Naive thymus-derived CD4-positive, alpha-beta T cell (primary cell): ENCODE data around the gene AP3B1. TPM values are rescaled to one million over a fixed set of nuclear protein-coding genes. Genes with fewer than 3 reads are reported as not detected.

Source experiments
- ATAC-seq: fragments of 150-1000 bp; cut with Tn5 transposase; 2 replicates; pipeline ENCODE4 v1.10.0; 2021; ENCODE audit warnings: mild to moderate bottlenecking, moderate library complexity
- CTCF ChIA-PET: fragments of 350-600 bp; sonication (Branson Sonifier 250); formaldehyde crosslinking; loops from one replicate; lab custom pipeline; 2021; ENCODE audit warnings: antibody characterized with exemption; lab: Charles Lee
- POLR2A ChIA-PET: fragments of 350-600 bp; sonication (Branson Sonifier 250); formaldehyde crosslinking; loops from one replicate; lab custom pipeline; 2021; ENCODE audit warnings: antibody characterized with exemption, inconsistent platforms; lab: Charles Lee
- DNase-seq, 9 donors: peaks; one replicate each; pipeline versions ENCODE4 v3.0.0 to v3.0.0-alpha.2; 2020 to 2022; ENCODE audit warnings: mixed read lengths in 1 of 9
- H3K27ac ChIP-seq: one replicate; pipeline ENCODE4 v1.7.0; 2013; ENCODE audit warnings: mild to moderate bottlenecking, low read depth, low read length, moderate library complexity
- H3K27me3 ChIP-seq, 2 donors: one replicate each; pipeline ENCODE4 v1.7.0; 2013; ENCODE audit warnings: low read length in 2 of 2, mild to moderate bottlenecking in 2 of 2, moderate library complexity in 2 of 2; ENCODE audit not compliant: control insufficient read depth in 2 of 2, insufficient read depth in 2 of 2
- H3K36me3 ChIP-seq, 3 experiments: 1 replicate in 2 of 3; 2 replicates in 1 of 3; pipeline ENCODE4 v1.7.0; 2013; ENCODE audit warnings: low read length in 3 of 3, mild to moderate bottlenecking in 3 of 3, moderate library complexity in 1 of 3; ENCODE audit not compliant: insufficient read depth in 3 of 3, control insufficient read depth in 2 of 3
- H3K4me1 ChIP-seq, 2 donors: one replicate each; pipeline ENCODE4 v1.7.0; 2013; ENCODE audit warnings: low read length in 2 of 2, mild to moderate bottlenecking in 2 of 2, moderate library complexity in 1 of 2; ENCODE audit not compliant: control insufficient read depth in 2 of 2, insufficient read depth in 2 of 2
- H3K4me3 ChIP-seq: 2 replicates; pipeline ENCODE4 v1.7.0; 2013; ENCODE audit warnings: mild to moderate bottlenecking, low read length
- H3K9me3 ChIP-seq, 3 experiments: 1 replicate in 2 of 3; 2 replicates in 1 of 3; pipeline ENCODE4 v1.7.0; 2013; ENCODE audit warnings: low read length in 3 of 3; ENCODE audit not compliant: control insufficient read depth in 2 of 3
- H3K27ac Mint-ChIP-seq, 9 donors: one replicate each; pipeline ENCODE4 v1.8.0; 2020 to 2022; ENCODE audit warnings: mixed read lengths in 9 of 9, mild to moderate bottlenecking in 8 of 9, moderate library complexity in 5 of 9, inconsistent platforms in 2 of 9
- H3K27me3 Mint-ChIP-seq, 5 donors: one replicate each; pipeline ENCODE4 v1.8.0; 2021 to 2022; ENCODE audit warnings: mixed read lengths in 5 of 5, mild to moderate bottlenecking in 1 of 5
- H3K36me3 Mint-ChIP-seq, 5 donors: one replicate each; pipeline ENCODE4 v1.8.0; 2020 to 2022; ENCODE audit warnings: mixed read lengths in 5 of 5, mild to moderate bottlenecking in 3 of 5, inconsistent platforms in 1 of 5
- H3K4me1 Mint-ChIP-seq, 7 donors: one replicate each; pipeline ENCODE4 v1.8.0; 2020 to 2022; ENCODE audit warnings: mixed read lengths in 7 of 7, mild to moderate bottlenecking in 3 of 7, inconsistent platforms in 1 of 7
- H3K4me3 Mint-ChIP-seq, 10 donors: one replicate each; pipeline ENCODE4 v1.8.0; 2020 to 2022; ENCODE audit warnings: mild to moderate bottlenecking in 10 of 10, mixed read lengths in 10 of 10, moderate library complexity in 6 of 10, inconsistent platforms in 2 of 10
- H3K9me3 Mint-ChIP-seq, 11 donors: one replicate each; pipeline ENCODE4 v1.8.0; 2020 to 2022; ENCODE audit warnings: mixed read lengths in 11 of 11, mild to moderate bottlenecking in 4 of 11, inconsistent platforms in 1 of 11, moderate library complexity in 1 of 11
- intact Hi-C, 2 donors: fragments of 100-400 bp; cut with micrococcal nuclease; formaldehyde crosslinking; loops; one replicate each; pipeline ENCODE4 v1.15.1; 2023
- polyA plus RNA-seq, 2 donors: library from polyadenylated mRNA; unstranded; fragments of 300-500 nt; fragmentation: Illumina TruSeq; gene quantifications; one replicate each; pipeline ENCODE4 v1.2.3, GENCODE V29; 2021
- total RNA-seq, 6 experiments: library from RNA in 5 of 6; stranded (reverse) in 5 of 6; gene quantifications; 1 replicate in 5 of 6; 2 replicates in 1 of 6; pipeline ENCODE4 v1.2.3 and lab custom pipeline; 2021 to 2026

AP3B1 gene
- total and polyA plus RNA-seq, 7 experiments from 2014 or later: 28.3 to 45.0 (median 32.8) TPM

GRCh38 chr5:78005021-78005785, 289.3 kb downstream of the AP3B1 start:
- intact Hi-C loops: no loop called here
- Histone ChIP-seq H3K36me3 (peaks cover 0 to 9% (median 0%) of the 10 kb centered on the region in 3 experiments), H3K4me1 (no peaks in the 10 kb centered on the region), H3K27ac (no peak overlapping the region), H3K4me3 (no peak overlapping the region), H3K27me3 (no peaks in the 10 kb centered on the region), H3K9me3 (no peaks in the 10 kb centered on the region)
- ChIA-PET CTCF (no interaction called here), POLR2A (no interaction called here)
- no peak for ATAC-seq
- Mint-ChIP-seq H3K9me3 (no peaks in the 10 kb centered on the region), H3K36me3 (peaks cover 0 to 27% (median 14%) of the 10 kb centered on the region in 5 donors), H3K27ac (no peak overlapping the region), H3K27me3 (no peaks in the 10 kb centered on the region), H3K4me3 (no peak overlapping the region), H3K4me1 (peaks cover 0 to 2% (median 0%) of the 10 kb centered on the region in 7 donors)
- DNase-seq: no peak

DNA sequence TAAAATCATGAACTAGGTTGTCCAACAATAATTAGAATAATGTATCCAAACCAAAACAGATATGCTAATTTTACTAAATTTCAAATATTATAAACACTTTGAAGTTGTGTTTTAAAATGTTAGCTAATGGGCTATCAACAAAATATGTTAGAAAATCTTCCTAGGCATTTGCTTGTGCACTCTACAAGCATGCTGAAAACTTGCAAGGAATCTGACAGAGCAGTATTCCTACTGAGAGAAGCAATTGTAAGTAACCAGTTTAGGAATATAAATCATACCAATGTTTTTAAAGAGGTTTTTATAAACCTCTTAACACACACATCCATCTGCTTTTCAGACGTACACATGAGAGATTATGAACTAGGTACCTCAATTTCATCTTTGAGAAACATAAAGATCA, 289.9 kb downstream of the AP3B1 start:
- Histone ChIP-seq H3K27me3 (no peaks in the 10 kb centered on the region), H3K4me1 (no peaks in the 10 kb centered on the region), H3K4me3 (no peak overlapping the region), H3K36me3 (peaks cover 0 to 9% (median 0%) of the 10 kb centered on the region in 3 experiments), H3K9me3 (no peaks in the 10 kb centered on the region), H3K27ac (no peak overlapping the region)
- CTCF ChIA-PET: no interaction called here
- POLR2A ChIA-PET: no interaction called here
- H3K4me1 Mint-ChIP-seq: peaks cover 0 to 2% (median 0%) of the 10 kb centered on the region in 7 donors
- peaks cover 0 to 30% (median 17%) of the 10 kb centered on the region in 5 donors for H3K36me3 Mint-ChIP-seq
- ATAC-seq (no peak), DNase-seq (no peak)
- no peaks in the 10 kb centered on the region for H3K9me3 Mint-ChIP-seq
- H3K4me3 Mint-ChIP-seq: no peak overlapping the region
- no peak overlapping the region for H3K27ac Mint-ChIP-seq
- no peaks in the 10 kb centered on the region for H3K27me3 Mint-ChIP-seq
- intact Hi-C loops: no loop called here

DNA sequence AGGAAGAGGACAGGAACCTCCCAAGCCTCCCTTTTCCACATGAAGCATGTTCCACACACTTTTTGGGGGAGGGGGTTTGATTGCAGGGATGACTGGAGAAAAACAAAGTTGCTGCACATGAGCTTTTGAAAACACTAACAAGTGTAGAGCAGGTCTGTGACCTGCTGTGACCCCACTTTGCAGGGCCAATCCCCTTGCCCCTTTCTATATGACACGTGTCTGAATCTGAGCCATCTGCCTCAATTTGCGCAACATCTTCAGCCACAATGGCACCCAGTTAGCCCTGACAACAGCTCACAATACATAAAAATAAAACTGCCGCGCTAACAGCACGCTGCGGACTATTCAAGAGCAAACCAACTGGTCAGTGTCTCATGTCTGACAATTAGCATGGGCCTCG, 290.6 kb downstream of the AP3B1 start:
- Histone ChIP-seq H3K9me3 (no peaks in the 10 kb centered on the region), H3K27ac (no peak overlapping the region), H3K36me3 (peaks cover 0 to 13% (median 0%) of the 10 kb centered on the region in 3 experiments), H3K27me3 (no peaks in the 10 kb centered on the region), H3K4me1 (no peaks in the 10 kb centered on the region), H3K4me3 (no peak overlapping the region)
- Mint-ChIP-seq H3K9me3 (no peaks in the 10 kb centered on the region), H3K27ac (no peak overlapping the region), H3K4me1 (peaks cover 0 to 2% (median 0%) of the 10 kb centered on the region in 7 donors), H3K4me3 (no peak overlapping the region), H3K36me3 (peaks cover 5 to 36% (median 24%) of the 10 kb centered on the region in 5 donors), H3K27me3 (no peaks in the 10 kb centered on the region)
- POLR2A ChIA-PET: no interaction called here
- intact Hi-C loops: no loop called here
- ATAC-seq: no peak
- no peak for DNase-seq
- CTCF ChIA-PET: no interaction called here

- no peak overlapping the region for H3K4me3 Mint-ChIP-seq
- no peak overlapping the region for H3K27ac Mint-ChIP-seq
- Histone ChIP-seq H3K27me3 (no peaks in the 10 kb centered on the region), H3K9me3 (no peaks in the 10 kb centered on the region), H3K4me3 (no peak overlapping the region), H3K36me3 (peaks cover 0 to 13% (median 0%) of the 10 kb centered on the region in 3 experiments), H3K4me1 (no peaks in the 10 kb centered on the region), H3K27ac (no peak overlapping the region)
- ATAC-seq (no peak), DNase-seq (no peak)
- peaks cover 0 to 2% (median 0%) of the 10 kb centered on the region in 7 donors for H3K4me1 Mint-ChIP-seq
- ChIA-PET CTCF (no interaction called here), POLR2A (no interaction called here)
- no peaks in the 10 kb centered on the region for H3K27me3 Mint-ChIP-seq
- H3K9me3 Mint-ChIP-seq: no peaks in the 10 kb centered on the region
- peaks cover 6 to 41% (median 28%) of the 10 kb centered on the region in 5 donors for H3K36me3 Mint-ChIP-seq
- intact Hi-C loops: no loop called here
Observed at GRCh38 chr5:78003450-78003849, 291.0 kb downstream of the AP3B1 start.

- no peaks in the 10 kb centered on the region for H3K9me3 Mint-ChIP-seq
- Histone ChIP-seq H3K4me3 (no peak overlapping the region), H3K9me3 (no peaks in the 10 kb centered on the region), H3K4me1 (no peaks in the 10 kb centered on the region), H3K36me3 (peaks cover 0 to 13% (median 0%) of the 10 kb centered on the region in 3 experiments), H3K27me3 (no peaks in the 10 kb centered on the region), H3K27ac (no peak overlapping the region)
- no peak for ATAC-seq
- H3K4me1 Mint-ChIP-seq: peaks cover 0 to 2% (median 0%) of the 10 kb centered on the region in 7 donors
- DNase-seq: no peak
- no peaks in the 10 kb centered on the region for H3K27me3 Mint-ChIP-seq
- POLR2A ChIA-PET: no interaction called here
- CTCF ChIA-PET: no interaction called here
- intact Hi-C loops: no loop called here
- H3K4me3 Mint-ChIP-seq: no peak overlapping the region
- no peak overlapping the region for H3K27ac Mint-ChIP-seq
- H3K36me3 Mint-ChIP-seq: peaks cover 6 to 44% (median 31%) of the 10 kb centered on the region in 5 donors
Observed at GRCh38 chr5:78002690-78003089, 291.8 kb downstream of the AP3B1 start.

DNA sequence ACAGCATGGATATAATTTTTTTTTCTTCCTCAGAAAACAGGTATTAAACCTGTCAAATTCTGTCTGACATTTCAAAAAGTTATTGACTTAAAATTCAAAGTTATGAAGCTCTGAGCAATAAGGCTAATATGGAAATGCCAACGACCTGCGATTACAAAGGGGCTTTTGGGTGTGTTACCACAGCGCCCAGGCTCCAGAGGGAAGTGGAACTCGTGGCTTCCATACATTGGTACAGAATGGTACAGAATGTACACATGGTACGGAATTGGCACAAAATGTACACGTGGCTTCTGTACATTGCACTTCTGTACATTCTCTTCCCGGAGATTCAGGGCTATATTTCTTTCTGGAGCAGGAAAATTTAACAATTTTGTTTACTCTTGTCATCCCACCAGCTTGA, 293.3 kb downstream of the AP3B1 start:
- Mint-ChIP-seq H3K4me3 (no peak overlapping the region), H3K27me3 (no peaks in the 10 kb centered on the region), H3K36me3 (peaks cover 8 to 52% (median 35%) of the 10 kb centered on the region in 5 donors), H3K4me1 (peaks cover 0 to 2% (median 0%) of the 10 kb centered on the region in 7 donors), H3K9me3 (no peaks in the 10 kb centered on the region), H3K27ac (no peak overlapping the region)
- H3K36me3 ChIP-seq: peaks cover 0 to 13% (median 0%) of the 10 kb centered on the region in 3 experiments
- no peak overlapping the region for H3K27ac ChIP-seq
- CTCF ChIA-PET: no interaction called here
- H3K27me3 ChIP-seq: no peaks in the 10 kb centered on the region
- H3K4me1 ChIP-seq: no peaks in the 10 kb centered on the region
- intact Hi-C loops: no loop called here
- ATAC-seq (no peak), DNase-seq (no peak)
- POLR2A ChIA-PET: no interaction called here
- no peaks in the 10 kb centered on the region for H3K9me3 ChIP-seq
- H3K4me3 ChIP-seq: no peak overlapping the region

- H3K36me3 Mint-ChIP-seq: peaks cover 8 to 60% (median 35%) of the 10 kb centered on the region in 5 donors
- no peak overlapping the region for H3K27ac Mint-ChIP-seq
- ATAC-seq (no peak), DNase-seq (no peak)
- Histone ChIP-seq H3K4me1 (no peaks in the 10 kb centered on the region), H3K4me3 (no peak overlapping the region), H3K36me3 (peaks cover 0 to 13% (median 0%) of the 10 kb centered on the region in 3 experiments), H3K9me3 (no peaks in the 10 kb centered on the region), H3K27me3 (no peaks in the 10 kb centered on the region), H3K27ac (no peak overlapping the region)
- ChIA-PET CTCF (no interaction called here), POLR2A (no interaction called here)
- no peaks in the 10 kb centered on the region for H3K27me3 Mint-ChIP-seq
- H3K4me1 Mint-ChIP-seq: peaks cover 0 to 2% (median 0%) of the 10 kb centered on the region in 7 donors
- H3K4me3 Mint-ChIP-seq: no peak overlapping the region
- H3K9me3 Mint-ChIP-seq: no peaks in the 10 kb centered on the region
- intact Hi-C loops: no loop called here
Observed at GRCh38 chr5:78000191-78000590, 294.3 kb downstream of the AP3B1 start.
